Measurements from ENCODE around the gene AGL. TPM values are rescaled to one million over a fixed set of nuclear protein-coding genes. Genes with fewer than 3 reads are reported as not detected.
"Not testable (repeated sequence)": the region's sequence is repeated elsewhere in the genome, so short reads cannot be mapped to it uniquely, and the experiment has no call there.

Gene AGL
- total and polyA plus RNA-seq, 2 of the 13 experiments (the other 11 are each of a cell fraction or from before 2014, with no cell fraction given) = 4.3 to 13.1 TPM

- peaks cover 1 to 24% of the 10 kb centered on the region in 2 experiments for H3K36me3 ChIP-seq (replicated peaks in 1 of 2; ENCODE audit: control insufficient read depth in 1 of 2, insufficient read depth in 2 of 2, low read length in 2 of 2)
- no peak overlapping the region for H3K27ac ChIP-seq (ENCODE audit: extremely low read length, insufficient read depth, low read length)
- no peaks in the 10 kb centered on the region for H3K27me3 ChIP-seq (ENCODE audit: control insufficient read depth in 1 of 2, insufficient read depth in 2 of 2, low read length in 2 of 2)
- no peaks in the 10 kb centered on the region for H3K9me3 ChIP-seq (ENCODE audit: low read length)
- no peak overlapping the region for H3K4me3 ChIP-seq (replicated peaks in 1 of 3; ENCODE audit: insufficient read depth in 1 of 3, low read depth in 2 of 3, low read length in 3 of 3)
- intact Hi-C loops (cut with micrococcal nuclease; ENCODE audit: unreplicated experiment) = no loop called here
- ATAC-seq (no peak), DNase-seq (ENCODE audit: low spot score) (no peak), FAIRE-seq (no peak)
- no peaks in the 10 kb centered on the region for H4K20me1 ChIP-seq (ENCODE audit: insufficient read depth, low read length)
- H3K9ac ChIP-seq (ENCODE audit: insufficient read depth, low read depth, low read length) = no peak overlapping the region
- WGBS (ENCODE audit: low lambda C conversion rate) = 85% methylated on average over 1 of the region's 1 CpG
- no peaks in the 10 kb centered on the region for H3K4me1 ChIP-seq (ENCODE audit: insufficient read depth, low read length)
- CTCF ChIA-PET (ENCODE audit: low intra/inter-chr PET ratio, low total read pairs) = no interaction called here
- H3K4me2 ChIP-seq (ENCODE audit: low read depth, low read length) = no peak overlapping the region
- H2AFZ ChIP-seq (ENCODE audit: low read length) = no peak overlapping the region
- TF ChIP-seq JARID2 (CRISPR knock-in tag; IDR thresholded peaks at IDR 0.05; ENCODE audit: insufficient replicate concordance) (no peak), RARA (CRISPR knock-in tag; IDR thresholded peaks at IDR 0.05) (no peak), PREB (CRISPR knock-in tag; IDR thresholded peaks at IDR 0.05) (no peak), ATF3 (CRISPR knock-in tag; IDR thresholded peaks at IDR 0.05) (no peak), NONO (IDR thresholded peaks at IDR 0.05) (no peak), NONO (CRISPR knock-in tag; conservative IDR thresholded peaks at IDR 0.05) (no peak), ZNF18 (CRISPR knock-in tag; IDR thresholded peaks at IDR 0.05; ENCODE audit: insufficient replicate concordance) (no peak), HNRNPK (IDR thresholded peaks at IDR 0.05; ENCODE audit: low read depth, low read length, poor library complexity, severe bottlenecking) (no peak), TBL1XR1 (IDR thresholded peaks at IDR 0.05; ENCODE audit: borderline replicate concordance, low read length, partially characterized antibody) (no peak), ZNF713 (CRISPR knock-in tag; IDR thresholded peaks at IDR 0.05) (no peak), ZBTB39 (CRISPR knock-in tag; IDR thresholded peaks at IDR 0.05) (no peak), ZFP37 (CRISPR knock-in tag; IDR thresholded peaks at IDR 0.05; ENCODE audit: borderline replicate concordance) (no peak)
- no TSS peak for BruUV-seq (replicated peaks)
- POLR2A ChIA-PET = no interaction called here
- no peaks in the 10 kb centered on the region for H3K79me2 ChIP-seq (ENCODE audit: insufficient read depth, low read length)
- in situ Hi-C loops (cut with HindIII; ENCODE audit: extremely low pct_ligation_motif_present, low pct_unique_long_range_greater_than_20kb) = no loop called here
Measured at GRCh38 chr1:99891997-99892396, 41.8 kb downstream of the AGL start.

- H3K4me1 ChIP-seq (ENCODE audit: insufficient read depth, low read length); POLR2A ChIA-PET; H2AFZ ChIP-seq (ENCODE audit: low read length); H3K9ac ChIP-seq (ENCODE audit: insufficient read depth, low read depth, low read length); H3K27me3 ChIP-seq (ENCODE audit: control insufficient read depth in 1 of 2, insufficient read depth in 2 of 2, low read length in 2 of 2); H3K9me3 ChIP-seq (ENCODE audit: low read length); FAIRE-seq; DNase-seq (ENCODE audit: low spot score); H3K4me3 ChIP-seq (replicated peaks in 1 of 3; ENCODE audit: insufficient read depth in 1 of 3, low read depth in 2 of 3, low read length in 3 of 3); H3K27ac ChIP-seq (ENCODE audit: extremely low read length, insufficient read depth, low read length); in situ Hi-C loops (cut with HindIII; ENCODE audit: extremely low pct_ligation_motif_present, low pct_unique_long_range_greater_than_20kb); intact Hi-C loops (cut with micrococcal nuclease; ENCODE audit: unreplicated experiment); H4K20me1 ChIP-seq (ENCODE audit: insufficient read depth, low read length); ATAC-seq; CTCF ChIA-PET (ENCODE audit: low intra/inter-chr PET ratio, low total read pairs); H3K79me2 ChIP-seq (ENCODE audit: insufficient read depth, low read length); H3K4me2 ChIP-seq (ENCODE audit: low read depth, low read length); BruUV-seq (replicated peaks); H3K36me3 ChIP-seq (replicated peaks in 1 of 2; ENCODE audit: control insufficient read depth in 1 of 2, insufficient read depth in 2 of 2, low read length in 2 of 2): not testable (repeated sequence)
- over 99% methylated on average over 4 of the region's 4 CpGs for WGBS (ENCODE audit: low lambda C conversion rate)
Measured at GRCh38 chr1:99903278-99903677, 53.1 kb downstream of the AGL start.

Data from HepG2 (cell line).